HepG2 (cell line): ENCODE measurements around the gene ZMPSTE24. TPM values are rescaled to one million over a fixed set of nuclear protein-coding genes. Genes with fewer than 3 reads are reported as not detected.

Source experiments
- ATF7 ChIP-seq, 2 experiments: fragments of 450-650 bp in 1 of 2; sonication (generic) in 1 of 2; formaldehyde crosslinking in 1 of 2; IDR thresholded peaks; 2 replicates each; pipeline versions ENCODE4 v1.4.0 to v1.6.1; 2016 to 2020; ENCODE audit warnings: antibody characterized with exemption in 1 of 2, mild to moderate bottlenecking in 1 of 2, missing genetic modification reagents in 1 of 2
- FOSL1 ChIP-seq: sonication (generic); formaldehyde crosslinking; IDR thresholded peaks from 2 replicates; pipeline ENCODE4 v1.9.0; 2021; ENCODE audit warnings: missing genetic modification reagents, borderline replicate concordance
- FOXO1 ChIP-seq: sonication (generic); formaldehyde crosslinking; IDR thresholded peaks from 2 replicates; pipeline ENCODE4 v1.4.0; 2020; ENCODE audit warnings: missing genetic modification reagents
- HDAC2 ChIP-seq: sonication (generic); formaldehyde crosslinking; IDR thresholded peaks from 2 replicates; pipeline ENCODE4 v1.4.0; 2020; ENCODE audit warnings: missing genetic modification reagents
- HHEX ChIP-seq: IDR thresholded peaks from 2 replicates; pipeline ENCODE4 v1.6.1; 2016; ENCODE audit warnings: control low read depth
- HMG20B ChIP-seq: conservative IDR thresholded peaks from 2 replicates; pipeline ENCODE4 v1.6.1; 2016; ENCODE audit warnings: missing genetic modification reagents, missing compliant biosample characterization
- HOXA7 ChIP-seq: sonication (generic); formaldehyde crosslinking; IDR thresholded peaks from 2 replicates; pipeline ENCODE4 v1.8.1; 2022; ENCODE audit warnings: mild to moderate bottlenecking, missing genetic modification reagents, moderate library complexity
- JUND ChIP-seq: sonication (generic); formaldehyde crosslinking; IDR thresholded peaks from 2 replicates; pipeline ENCODE4 v1.8.0; 2022; ENCODE audit warnings: mild to moderate bottlenecking, missing genetic modification reagents
- KAT2B ChIP-seq: fragments of 150-350 bp; IDR thresholded peaks from 2 replicates; pipeline ENCODE4 v1.6.1; 2014; ENCODE audit warnings: low read depth, low read length, borderline replicate concordance
- KDM5B ChIP-seq: sonication (generic); formaldehyde crosslinking; IDR thresholded peaks from 2 replicates; pipeline ENCODE4 v1.4.0; 2020; ENCODE audit warnings: missing genetic modification reagents, mild to moderate bottlenecking, borderline replicate concordance
- NR2F6 ChIP-seq, 2 experiments: IDR thresholded peaks; 2 replicates each; pipeline ENCODE4 v1.6.1; 2016; ENCODE audit warnings: antibody characterized with exemption in 1 of 2, mild to moderate bottlenecking in 1 of 2
- PBX2 ChIP-seq: IDR thresholded peaks from 2 replicates; pipeline ENCODE4 v1.6.1; 2016; ENCODE audit warnings: control low read depth
- PTBP1 ChIP-seq: fragments of 200-400 bp; formaldehyde crosslinking; IDR thresholded peaks from 2 replicates; pipeline ENCODE4 v1.6.1; 2018; ENCODE audit warnings: low read length, low read depth; ENCODE audit not compliant: poor library complexity, severe bottlenecking
- RNF219 ChIP-seq: sonication (generic); formaldehyde crosslinking; IDR thresholded peaks from 2 replicates; pipeline ENCODE4 v1.5.0; 2020; ENCODE audit warnings: mild to moderate bottlenecking, missing genetic modification reagents
- SP5 ChIP-seq: IDR thresholded peaks from 2 replicates; pipeline ENCODE4 v1.6.1; 2016; ENCODE audit warnings: low read depth, borderline replicate concordance
- SYNCRIP ChIP-seq: fragments of 200-400 bp; formaldehyde crosslinking; IDR thresholded peaks from 2 replicates; pipeline ENCODE4 v1.6.1; 2018; ENCODE audit warnings: mild to moderate bottlenecking, low read depth, low read length; ENCODE audit not compliant: insufficient read depth
- ZFP1 ChIP-seq: IDR thresholded peaks from 2 replicates; pipeline ENCODE4 v1.6.1; 2016
- ZNF207 ChIP-seq: fragments of 450-650 bp; IDR thresholded peaks from 2 replicates; pipeline ENCODE4 v1.6.1; 2016; ENCODE audit warnings: antibody characterized with exemption, borderline replicate concordance
- ZNF430 ChIP-seq: sonication (generic); formaldehyde crosslinking; IDR thresholded peaks from 2 replicates; pipeline ENCODE4 v1.9.0; 2021; ENCODE audit warnings: mild to moderate bottlenecking, missing genetic modification reagents
- ZNF44 ChIP-seq: sonication (generic); formaldehyde crosslinking; IDR thresholded peaks from 2 replicates; pipeline ENCODE4 v1.5.1; 2020; ENCODE audit warnings: mild to moderate bottlenecking, missing genetic modification reagents
- ZNF557 ChIP-seq: sonication (generic); formaldehyde crosslinking; IDR thresholded peaks from 2 replicates; pipeline ENCODE4 v1.4.0; 2020; ENCODE audit warnings: missing genetic modification reagents
- ZNF678 ChIP-seq: sonication (generic); formaldehyde crosslinking; IDR thresholded peaks from 2 replicates; pipeline ENCODE4 v1.4.0; 2020; ENCODE audit warnings: mild to moderate bottlenecking, missing genetic modification reagents
- ZUFSP ChIP-seq: sonication (generic); formaldehyde crosslinking; IDR thresholded peaks from 2 replicates; pipeline ENCODE4 v1.9.0; 2021; ENCODE audit warnings: missing genetic modification reagents, mild to moderate bottlenecking, borderline replicate concordance
- polyA plus RNA-seq, 8 experiments: library from polyadenylated mRNA; depleted of rRNA in 3 of 8; stranded (reverse) in 7 of 8; unstranded in 1 of 8; fragments of >200 nt; fragmentation: Illumina TruSeq in 4 of 8; extraction: Trizol in 4 of 8; gene quantifications; 2 replicates each; pipeline versions ENCODE4 v1.2.1 to v1.2.3, GENCODE V29; 2011 to 2016; ENCODE audit warnings: low read depth in 4 of 8, missing spikeins in 1 of 8, mixed read lengths in 1 of 8; ENCODE audit not compliant: insufficient read depth in 1 of 8
- total RNA-seq, 5 experiments: library from RNA; depleted of rRNA; stranded (reverse); fragments of >200 nt; fragmentation: Illumina TruSeq; extraction: Trizol; gene quantifications; 2 replicates each; pipeline ENCODE4 v1.2.3, GENCODE V29; 2016; ENCODE audit warnings: low read depth in 1 of 5
- TF ChIP-seq, protein P1 (sequence below): sonication (generic); formaldehyde crosslinking; IDR thresholded peaks from 2 replicates; pipeline ENCODE4 v1.8.1; 2023; ENCODE audit warnings: mild to moderate bottlenecking, inconsistent platforms, moderate library complexity, missing genetic modification reagents, borderline replicate concordance
- TF ChIP-seq, protein P2 (sequence below): sonication (generic); formaldehyde crosslinking; IDR thresholded peaks from 2 replicates; pipeline ENCODE4 v1.4.0; 2020; ENCODE audit warnings: missing genetic modification reagents

Gene ZMPSTE24
- total and polyA plus RNA-seq, 2 of the 13 experiments (the other 11 are each of a cell fraction or from before 2014, with no cell fraction given) = 13.6 to 60.2 TPM

DNA sequence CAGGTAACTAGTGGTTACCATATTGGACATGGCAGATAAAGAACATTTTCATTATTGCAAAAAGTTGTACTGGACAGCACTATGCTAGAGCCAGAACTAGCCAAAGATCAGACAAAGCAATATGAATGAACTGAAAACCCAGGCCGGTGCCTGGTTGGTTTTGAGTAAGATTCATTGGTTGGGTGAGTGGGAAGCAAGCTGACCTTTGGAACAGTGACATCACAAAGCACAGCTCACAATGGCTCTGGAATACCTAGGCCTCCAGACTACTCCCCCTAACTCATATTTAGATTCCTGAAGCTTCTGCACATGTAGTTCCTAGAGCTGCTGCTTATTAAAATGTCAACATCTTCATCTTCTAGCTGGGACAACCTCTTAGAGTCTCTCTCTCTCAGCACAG lies 10.4 kb upstream of the ZMPSTE24 start, which contains the start of gene TMCO2 (continued):
- TF ChIP-seq HMG20B (CRISPR knock-in tag) = no peak
- TF ChIP-seq ZNF557 = no peak
- TF ChIP-seq JUND = no peak
- no peak for TF ChIP-seq ZUFSP (CRISPR knock-in tag)
- no peak for TF ChIP-seq ZFP1 (CRISPR knock-in tag)
- TF ChIP-seq HOXA7 (CRISPR knock-in tag) = no peak
- TF ChIP-seq FOSL1 = no peak
- TF ChIP-seq SP5 (CRISPR knock-in tag) = no peak
- TF ChIP-seq HDAC2 (CRISPR knock-in tag) = no peak
- no peak for TF ChIP-seq KDM5B (CRISPR knock-in tag)
- TF ChIP-seq ZNF44 = no peak
- no peak for TF ChIP-seq ZNF207
- peak; percentile 9; the same call in 1 of the 2 replicates for TF ChIP-seq ATF7 (IDR thresholded peaks at IDR 0.05)
- no peak for TF ChIP-seq ATF7 (CRISPR knock-in tag; IDR thresholded peaks at IDR 0.05)
- TF ChIP-seq PBX2 (CRISPR knock-in tag) = no peak
- TF ChIP-seq, protein P1, sequence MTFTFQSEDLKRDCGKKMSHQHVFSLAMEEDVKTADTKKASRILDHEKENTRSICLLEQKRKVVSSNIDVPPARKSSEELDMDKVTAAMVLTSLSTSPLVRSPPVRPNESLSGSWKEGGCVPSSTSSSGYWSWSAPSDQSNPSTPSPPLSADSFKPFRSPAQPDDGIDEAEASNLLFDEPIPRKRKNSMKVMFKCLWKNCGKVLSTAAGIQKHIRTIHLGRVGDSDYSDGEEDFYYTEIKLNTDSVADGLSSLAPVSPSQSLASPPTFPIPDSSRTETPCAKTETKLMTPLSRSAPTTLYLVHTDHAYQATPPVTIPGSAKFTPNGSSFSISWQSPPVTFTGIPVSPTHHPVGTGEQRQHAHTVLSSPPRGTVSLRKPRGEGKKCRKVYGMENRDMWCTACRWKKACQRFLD (CRISPR knock-in tag) = no peak
- no peak for TF ChIP-seq RNF219 (CRISPR knock-in tag)
- TF ChIP-seq NR2F6 (IDR thresholded peaks at IDR 0.05) = no peak
- TF ChIP-seq NR2F6 (CRISPR knock-in tag; IDR thresholded peaks at IDR 0.05) = no peak
- TF ChIP-seq SYNCRIP = no peak
- TF ChIP-seq ZNF430 (CRISPR knock-in tag) = no peak
- TF ChIP-seq, protein P2, sequence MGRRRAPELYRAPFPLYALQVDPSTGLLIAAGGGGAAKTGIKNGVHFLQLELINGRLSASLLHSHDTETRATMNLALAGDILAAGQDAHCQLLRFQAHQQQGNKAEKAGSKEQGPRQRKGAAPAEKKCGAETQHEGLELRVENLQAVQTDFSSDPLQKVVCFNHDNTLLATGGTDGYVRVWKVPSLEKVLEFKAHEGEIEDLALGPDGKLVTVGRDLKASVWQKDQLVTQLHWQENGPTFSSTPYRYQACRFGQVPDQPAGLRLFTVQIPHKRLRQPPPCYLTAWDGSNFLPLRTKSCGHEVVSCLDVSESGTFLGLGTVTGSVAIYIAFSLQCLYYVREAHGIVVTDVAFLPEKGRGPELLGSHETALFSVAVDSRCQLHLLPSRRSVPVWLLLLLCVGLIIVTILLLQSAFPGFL = no peak
- TF ChIP-seq KAT2B = no peak
- TF ChIP-seq PTBP1 = no peak
- no peak for TF ChIP-seq FOXO1 (CRISPR knock-in tag)
- TF ChIP-seq HHEX (CRISPR knock-in tag) = no peak
- TF ChIP-seq ZNF678 (CRISPR knock-in tag) = no peak
